ENCODE measurements around the gene SLC25A21.

The SLC25A21 gene

GRCh38 chr14:36658123-36659009 is 514.0 kb downstream of the SLC25A21 start:
- no peak for DNase-seq

- DNase-seq = no peak
Measured at GRCh38 chr14:36657399-36658122, 514.8 kb downstream of the SLC25A21 start.

GRCh38 chr14:36656687-36657398 is 515.6 kb downstream of the SLC25A21 start:
- no peak for DNase-seq

- DNase-seq = no peak
Measured at GRCh38 chr14:36655963-36656686, 516.3 kb downstream of the SLC25A21 start.

- DNase-seq = no peak
Measured at GRCh38 chr14:36655571-36655962, 516.8 kb downstream of the SLC25A21 start.

GRCh38 chr14:36654794-36655381 is 517.5 kb downstream of the SLC25A21 start:
- DNase-seq = no peak

- DNase-seq = no peak
Measured at GRCh38 chr14:36653962-36654793, 518.2 kb downstream of the SLC25A21 start.

GRCh38 chr14:36653413-36653812 is 519.0 kb downstream of the SLC25A21 start:
- DNase-seq = no peak

- DNase-seq = no peak
Measured at GRCh38 chr14:36652542-36653201, 519.7 kb downstream of the SLC25A21 start.

- no peak for DNase-seq
Measured at GRCh38 chr14:36649872-36650650, 522.3 kb downstream of the SLC25A21 start.

GRCh38 chr14:36647824-36648753 is 524.3 kb downstream of the SLC25A21 start:
- no peak for DNase-seq

- DNase-seq = no peak
Measured at GRCh38 chr14:36647417-36647823, 525.0 kb downstream of the SLC25A21 start.

GRCh38 chr14:36646664-36647416 is 525.6 kb downstream of the SLC25A21 start:
- DNase-seq = no peak

GRCh38 chr14:36633580-36633979 is 538.8 kb downstream of the SLC25A21 start:
- no peak for DNase-seq
